GM19193 (cell line): ENCODE measurements around the gene CAPN6.

ENCODE experiments used
- POLR2A ChIP-seq: IDR thresholded peaks from 4 replicates; pipeline ENCODE4 v1.6.1; 2011; ENCODE audit not compliant: insufficient read depth, insufficient read length; ENCODE audit errors: extremely low read depth

CAPN6 gene, protein sequence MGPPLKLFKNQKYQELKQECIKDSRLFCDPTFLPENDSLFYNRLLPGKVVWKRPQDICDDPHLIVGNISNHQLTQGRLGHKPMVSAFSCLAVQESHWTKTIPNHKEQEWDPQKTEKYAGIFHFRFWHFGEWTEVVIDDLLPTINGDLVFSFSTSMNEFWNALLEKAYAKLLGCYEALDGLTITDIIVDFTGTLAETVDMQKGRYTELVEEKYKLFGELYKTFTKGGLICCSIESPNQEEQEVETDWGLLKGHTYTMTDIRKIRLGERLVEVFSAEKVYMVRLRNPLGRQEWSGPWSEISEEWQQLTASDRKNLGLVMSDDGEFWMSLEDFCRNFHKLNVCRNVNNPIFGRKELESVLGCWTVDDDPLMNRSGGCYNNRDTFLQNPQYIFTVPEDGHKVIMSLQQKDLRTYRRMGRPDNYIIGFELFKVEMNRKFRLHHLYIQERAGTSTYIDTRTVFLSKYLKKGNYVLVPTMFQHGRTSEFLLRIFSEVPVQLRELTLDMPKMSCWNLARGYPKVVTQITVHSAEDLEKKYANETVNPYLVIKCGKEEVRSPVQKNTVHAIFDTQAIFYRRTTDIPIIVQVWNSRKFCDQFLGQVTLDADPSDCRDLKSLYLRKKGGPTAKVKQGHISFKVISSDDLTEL

DNA sequence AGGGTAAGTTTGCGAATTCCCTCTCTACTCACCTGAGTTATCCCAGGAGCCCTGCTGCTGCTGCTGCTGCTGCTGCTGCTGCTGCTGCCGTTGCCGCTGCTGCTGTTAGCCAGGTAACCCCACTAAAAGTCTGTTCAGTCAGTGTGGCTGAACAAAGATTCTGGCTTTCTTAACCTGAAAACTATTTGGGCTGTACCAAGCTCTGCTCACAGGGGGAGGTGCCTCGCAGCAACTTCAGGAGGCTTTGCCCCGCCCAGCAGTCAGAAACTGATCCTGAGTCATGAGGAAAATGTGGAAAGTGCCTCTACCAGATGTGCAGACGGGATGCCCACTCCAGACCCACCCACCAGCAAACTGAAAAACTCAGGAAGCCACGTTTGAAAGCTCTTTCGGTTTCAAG lies at the start of gene CAPN6:
Gene CAPN6, minus strand, starts transcription at position 145 of the 400 bp plus-strand sequence. CDS start 6,547 bp downstream, outside the sequence.
- no peak for TF ChIP-seq POLR2A

DNA sequence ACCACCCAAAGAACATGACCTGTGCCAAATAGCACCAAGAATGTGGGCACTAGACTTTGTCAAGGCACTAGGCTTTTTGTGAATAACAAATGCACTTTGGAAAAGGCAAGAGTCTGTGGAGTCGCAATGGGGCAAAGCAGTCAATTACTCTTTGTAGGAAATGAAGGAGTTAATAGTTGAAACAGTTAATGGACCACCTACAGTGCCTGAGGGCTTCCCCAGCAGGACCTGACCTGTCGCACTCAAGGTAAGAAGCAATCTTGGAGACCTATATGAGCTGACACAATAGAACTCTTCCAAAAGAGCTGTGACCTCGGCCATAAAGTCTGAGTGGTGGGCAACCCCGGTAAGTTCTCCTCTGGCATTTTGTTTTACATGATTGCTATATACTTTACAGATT lies 49.2 kb upstream of the CAPN6 start:
- TF ChIP-seq POLR2A = no peak

DNA sequence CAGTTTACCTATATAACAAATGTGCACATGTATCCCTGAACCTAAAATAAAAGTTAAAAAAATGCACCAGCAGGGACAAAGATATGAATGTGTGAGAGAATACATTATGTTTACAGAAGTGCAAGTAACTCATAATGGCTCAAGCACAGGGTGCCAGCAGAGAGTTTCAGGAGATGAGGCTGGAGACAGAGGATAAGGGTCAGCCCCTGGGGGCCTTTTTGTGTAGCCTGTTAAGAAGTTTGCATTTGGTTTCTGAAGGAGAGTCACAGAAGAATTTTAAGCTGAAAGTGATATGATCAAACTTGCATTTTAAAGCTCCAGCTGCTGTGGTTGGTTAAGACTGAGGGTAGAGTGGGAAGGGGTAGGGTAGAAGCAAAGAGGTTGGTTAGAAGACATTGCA lies 48.6 kb upstream of the CAPN6 start:
- no peak for TF ChIP-seq POLR2A

DNA sequence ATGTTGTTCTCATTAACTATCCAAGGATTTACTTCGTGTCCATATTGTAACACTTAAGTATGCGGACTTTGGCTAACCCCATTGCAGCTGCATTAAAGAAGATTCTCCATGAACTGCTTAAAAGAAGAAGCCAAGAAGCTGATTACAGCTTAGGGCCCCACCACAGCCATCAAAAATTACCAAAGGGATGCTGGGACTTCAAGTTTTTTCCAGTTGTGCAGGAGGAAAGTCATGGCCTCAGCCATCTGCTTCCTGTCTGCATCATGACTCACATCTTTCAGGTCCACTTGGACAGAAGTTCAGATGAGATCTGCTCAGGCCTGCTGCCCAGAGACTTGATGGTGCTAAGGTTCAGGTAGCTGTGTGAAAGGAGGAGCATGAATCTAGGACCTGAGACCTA lies 38.8 kb upstream of the CAPN6 start:
- TF ChIP-seq POLR2A = no peak

DNA sequence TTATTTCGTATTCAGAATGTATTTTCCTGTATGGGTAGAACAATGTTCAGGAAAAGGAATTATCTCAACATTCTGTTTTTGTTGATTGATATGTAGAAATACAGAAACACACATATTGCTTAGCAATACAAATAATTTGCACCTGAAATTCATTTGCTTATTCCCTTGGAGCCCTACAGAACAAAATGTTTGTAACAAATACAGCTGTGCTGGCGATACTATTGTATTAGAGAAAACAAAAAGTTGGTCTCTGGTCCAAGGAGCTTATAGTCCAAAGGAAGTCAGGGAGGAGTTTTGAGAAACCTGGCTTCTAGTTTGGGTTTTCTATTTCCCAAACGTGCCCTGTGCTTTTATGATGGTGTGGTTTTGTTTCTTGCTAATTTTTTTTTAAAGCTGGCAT lies 37.8 kb upstream of the CAPN6 start:
- no peak for TF ChIP-seq POLR2A

DNA sequence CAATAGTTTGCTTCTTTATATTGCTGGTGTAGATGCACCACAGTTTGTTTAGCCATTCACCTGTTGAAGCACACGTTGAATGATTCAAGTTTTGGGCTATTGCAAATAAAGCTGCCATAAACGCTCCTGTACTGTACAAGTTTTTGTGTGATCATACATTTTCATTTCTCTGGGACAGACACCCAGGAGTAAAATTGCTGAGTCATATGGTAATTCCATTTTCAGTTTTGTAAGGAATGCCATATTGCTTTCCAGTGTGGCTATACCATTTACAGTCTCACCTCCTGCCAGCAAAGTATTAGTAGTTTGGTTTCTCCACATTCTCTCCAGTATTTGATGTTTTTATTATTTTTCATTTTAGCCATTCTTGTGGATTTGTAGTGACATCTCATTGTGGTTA lies 32.0 kb upstream of the CAPN6 start:
- no peak for TF ChIP-seq POLR2A

DNA sequence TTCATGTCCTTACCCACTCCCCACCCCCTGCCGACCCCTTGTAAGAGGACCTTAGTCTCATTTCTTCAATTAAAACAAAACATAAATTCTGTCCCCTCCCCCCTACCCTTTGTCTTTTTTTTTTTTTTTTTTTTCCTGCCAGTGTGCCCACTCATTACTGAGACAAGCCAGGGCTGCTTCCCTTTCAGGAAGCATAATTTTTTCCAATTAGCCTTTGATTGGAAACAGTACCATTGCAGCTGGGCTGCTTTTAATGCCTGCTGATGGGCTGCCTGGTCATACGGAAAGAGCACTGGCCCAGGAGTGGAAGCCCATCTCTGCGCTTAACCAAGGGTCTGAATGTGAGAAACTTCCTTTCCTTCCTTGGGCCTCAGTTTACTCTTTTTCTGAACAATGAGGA lies 18.6 kb upstream of the CAPN6 start:
- no peak for TF ChIP-seq POLR2A

DNA sequence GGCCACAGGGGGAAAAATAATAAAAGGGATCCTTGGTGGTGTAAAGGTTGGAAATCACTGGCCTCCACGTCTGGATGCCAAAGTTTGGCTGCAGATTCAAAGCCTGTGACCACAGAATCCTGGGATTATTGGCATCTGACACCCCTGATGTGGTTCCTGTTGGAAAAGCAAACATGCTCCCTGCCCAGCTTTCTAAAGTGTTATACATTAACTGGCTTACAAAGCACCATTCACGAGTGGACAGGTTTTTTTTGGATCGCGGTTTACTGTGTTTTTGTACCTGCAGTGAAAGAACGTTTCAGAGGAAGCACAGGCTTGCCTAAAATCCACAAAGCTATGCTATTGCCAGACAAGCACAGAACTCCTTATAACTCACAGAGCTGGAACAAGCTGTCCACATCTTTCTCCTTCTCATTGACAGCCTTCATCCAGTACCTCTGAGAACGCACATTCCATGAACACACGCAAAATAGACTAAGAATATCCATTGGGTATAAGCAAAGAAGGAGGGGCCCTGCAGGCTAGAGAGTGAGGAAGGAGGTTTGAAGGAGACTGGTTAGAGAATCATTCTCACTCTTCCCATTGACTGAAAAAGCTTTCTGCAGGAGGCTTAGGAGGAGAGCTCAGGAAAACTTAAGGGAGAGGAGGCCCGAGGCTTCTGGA lies 14.5 kb upstream of the CAPN6 start:
- TF ChIP-seq POLR2A = no peak

DNA sequence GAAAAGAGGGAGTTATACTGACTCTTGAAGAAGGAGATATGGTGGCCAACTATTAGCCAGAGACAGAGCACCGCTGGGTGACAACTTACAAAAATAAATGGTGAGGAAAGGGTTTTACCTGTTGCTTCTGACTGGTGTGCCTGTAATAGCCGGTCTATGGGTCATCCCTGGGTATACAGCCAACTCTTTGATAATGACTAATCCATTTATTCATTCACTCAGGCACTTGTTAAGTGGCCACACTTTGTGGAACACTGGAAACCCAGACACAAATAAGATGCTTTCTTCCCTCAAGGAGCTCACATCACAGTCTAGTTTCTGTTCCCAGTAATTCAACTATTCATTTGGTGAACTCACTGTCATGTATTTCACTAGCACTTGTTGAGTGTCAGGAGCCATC lies 13.2 kb upstream of the CAPN6 start:
- no peak for TF ChIP-seq POLR2A

DNA sequence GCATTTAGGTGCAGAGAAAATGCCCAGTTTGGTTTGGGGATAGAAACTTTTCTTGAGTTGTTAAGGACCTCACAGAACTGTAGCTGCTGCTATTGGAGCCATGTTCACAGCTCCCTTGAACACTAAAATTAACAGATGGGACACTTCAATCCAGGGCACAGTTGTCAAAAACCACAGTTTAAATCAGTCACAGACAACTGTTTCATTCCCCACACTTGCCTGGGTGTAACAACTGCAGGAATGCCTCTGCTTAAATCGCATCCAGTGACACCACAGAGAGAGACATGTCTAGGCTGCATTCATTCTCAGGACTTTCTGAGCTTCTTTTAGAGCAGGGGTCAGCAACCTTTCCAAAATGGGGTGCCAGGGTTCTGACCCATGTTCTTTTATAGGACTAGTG lies 12.7 kb upstream of the CAPN6 start:
- no peak for TF ChIP-seq POLR2A

DNA sequence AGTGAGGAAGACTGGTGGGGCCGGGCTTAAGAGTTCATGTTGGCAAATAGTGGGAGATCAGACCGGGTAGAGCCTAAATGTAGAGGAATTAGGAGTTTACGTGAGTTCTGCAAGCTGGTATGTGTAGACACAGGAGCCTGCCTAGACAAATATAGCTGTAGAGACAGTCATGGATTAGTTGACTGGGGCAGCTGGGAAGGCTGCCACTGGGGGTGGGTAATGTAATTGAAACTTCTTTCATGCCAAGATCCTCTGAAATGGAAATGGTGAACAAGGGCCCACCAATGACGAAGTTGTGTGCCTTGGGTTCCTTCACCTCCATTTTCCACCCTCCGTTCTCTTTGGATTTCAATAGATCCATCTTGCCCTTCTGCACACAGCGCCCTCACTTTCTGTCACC lies 11.9 kb upstream of the CAPN6 start:
- no peak for TF ChIP-seq POLR2A

DNA sequence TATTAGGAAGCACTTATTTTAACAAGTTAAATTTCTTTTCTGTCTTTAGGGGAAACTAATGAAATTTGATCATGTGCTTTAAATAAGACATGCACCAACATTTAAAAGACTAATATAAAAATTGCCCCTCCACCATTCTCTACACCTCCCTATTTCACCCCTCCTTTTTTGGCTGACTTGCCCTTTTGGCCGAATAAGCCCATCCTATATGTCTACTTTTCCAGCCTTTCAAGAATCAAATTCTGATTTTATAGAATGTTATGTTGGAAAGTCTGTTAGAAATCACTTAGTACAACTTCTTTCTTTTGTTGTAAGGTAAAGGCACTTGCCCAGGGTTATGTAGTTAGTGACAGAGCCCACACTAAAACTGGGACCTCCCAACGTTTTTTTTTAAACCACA lies 1.8 kb downstream of the CAPN6 start:
- no peak for TF ChIP-seq POLR2A

DNA sequence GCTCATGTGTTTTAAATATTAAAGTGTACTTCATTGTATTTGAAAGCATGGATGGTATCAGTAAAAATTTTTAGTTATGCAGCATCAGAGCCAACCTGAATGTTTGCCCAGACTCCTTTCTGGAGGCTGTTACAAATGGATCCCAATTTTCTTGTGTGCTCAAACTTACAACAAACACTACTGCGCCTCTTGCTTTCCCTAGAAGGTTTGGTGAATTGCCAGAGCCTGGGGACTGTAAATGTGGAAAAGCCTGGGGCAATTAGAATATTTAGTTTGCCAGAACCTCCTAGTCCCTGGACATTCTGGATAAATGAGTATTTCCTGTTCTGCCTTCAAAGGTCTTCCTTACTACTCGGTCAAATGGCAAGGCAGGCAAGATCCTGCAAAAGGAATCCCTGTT lies 4.8 kb downstream of the CAPN6 start:
- no peak for TF ChIP-seq POLR2A

DNA sequence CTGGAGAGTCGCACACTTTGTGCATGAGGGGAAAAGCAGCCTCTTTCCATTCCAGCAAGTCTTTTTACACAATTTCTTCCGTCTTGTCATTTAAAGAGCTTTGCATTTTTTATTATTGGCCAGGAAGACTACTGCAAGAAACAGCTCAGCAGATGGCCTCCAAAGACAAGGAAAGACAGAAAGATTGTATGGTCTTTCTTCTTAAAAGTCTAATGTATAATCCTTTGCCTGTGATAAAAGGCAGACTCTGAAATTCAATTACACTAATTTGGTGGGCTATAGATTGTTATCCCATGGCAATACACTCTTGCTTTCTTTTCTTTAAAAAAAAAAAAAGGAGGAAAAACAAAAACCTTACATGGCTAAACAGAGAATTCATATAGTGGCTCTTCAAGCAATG lies 5.9 kb downstream of the CAPN6 start:
- TF ChIP-seq POLR2A = no peak

DNA sequence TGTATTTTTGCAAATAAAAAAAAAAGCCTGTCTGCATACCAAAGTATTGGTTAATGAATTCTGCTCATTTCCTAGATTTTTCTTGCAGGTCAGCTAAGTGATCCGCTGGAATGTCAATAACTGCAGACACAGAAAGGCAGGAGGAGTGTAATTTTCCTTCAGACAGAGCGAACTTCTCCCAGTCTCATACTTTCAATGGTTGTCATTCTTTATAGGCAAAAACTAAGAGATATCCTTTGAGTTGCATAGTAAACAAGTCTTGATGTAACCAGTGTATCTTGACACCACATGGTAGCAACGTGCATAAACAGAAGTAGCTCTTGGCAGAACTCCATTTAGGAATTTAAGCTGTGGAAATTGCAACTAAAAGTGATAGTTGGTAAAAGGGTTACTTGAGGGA lies 8.2 kb downstream of the CAPN6 start:
- TF ChIP-seq POLR2A = no peak

DNA sequence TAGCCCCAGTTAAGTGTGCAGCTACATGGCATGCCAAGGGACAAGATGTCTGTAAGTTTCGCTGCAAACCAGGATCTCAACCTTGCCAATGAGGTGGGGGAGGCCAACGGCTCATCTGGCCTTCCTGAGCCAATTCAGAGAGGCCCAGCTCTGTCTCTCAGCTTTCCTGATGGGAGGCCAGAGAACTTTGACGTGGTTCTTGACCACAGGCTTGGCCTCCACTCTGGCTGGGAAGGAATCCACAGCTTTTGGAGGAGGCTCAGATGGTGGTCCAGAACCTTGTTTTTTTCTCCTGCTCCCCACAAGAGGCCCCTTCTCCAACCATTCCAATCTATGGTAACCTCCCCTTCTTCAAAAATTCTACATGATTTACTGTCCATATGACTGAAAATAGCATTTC lies 9.8 kb downstream of the CAPN6 start:
- TF ChIP-seq POLR2A = no peak
